Amniotic epithelial cell (primary cell): ENCODE data around the gene PCGF5.
"Not testable (repeated sequence)": the region's sequence is repeated elsewhere in the genome, so short reads cannot be mapped to it uniquely, and the experiment has no call there.

Experiments used
- DNase-seq: peaks from one replicate; pipeline ENCODE4 v3.0.0-alpha.2; 2010; ENCODE audit warnings: low read depth

The PCGF5 gene

DNA sequence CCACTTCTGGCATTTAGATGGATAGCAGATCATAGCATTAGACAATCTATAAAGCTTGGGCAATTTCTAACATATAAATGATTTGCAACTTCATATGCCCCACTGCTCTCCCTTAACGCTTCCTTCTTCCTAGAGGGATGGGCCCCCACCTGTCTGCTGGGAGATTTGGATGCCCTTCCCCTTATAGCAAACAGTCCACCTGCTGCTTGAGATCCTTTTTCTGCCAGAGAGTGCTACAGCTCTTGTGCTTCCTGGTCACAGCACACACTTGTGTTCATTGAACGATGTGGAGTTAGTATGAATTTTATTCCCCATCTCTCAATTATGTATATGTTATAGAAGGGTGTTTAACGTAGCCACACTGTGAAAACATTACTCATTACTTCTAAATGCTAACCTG, 10.4 kb upstream of the PCGF5 start:
- DNase-seq = no peak

DNA sequence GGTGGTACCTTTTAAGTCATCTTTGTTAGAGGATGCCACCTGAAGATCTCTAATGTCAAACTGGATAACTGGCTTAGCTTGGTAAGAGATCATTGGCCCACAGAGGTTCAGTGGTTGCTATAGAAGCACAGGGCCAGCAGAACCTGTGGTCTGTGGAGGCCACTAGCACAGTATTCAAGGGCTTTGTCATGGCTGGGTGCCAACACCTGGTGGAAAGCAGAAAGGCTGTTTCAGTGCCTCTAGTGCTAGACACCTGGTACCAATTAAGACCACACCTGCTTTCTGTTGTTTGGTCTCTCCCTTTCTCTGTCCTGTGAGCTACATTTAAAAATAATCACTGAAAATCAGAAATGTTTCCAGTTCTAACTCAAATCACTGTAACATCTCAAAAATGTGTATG, 10.0 kb upstream of the PCGF5 start:
- DNase-seq = no peak

DNA sequence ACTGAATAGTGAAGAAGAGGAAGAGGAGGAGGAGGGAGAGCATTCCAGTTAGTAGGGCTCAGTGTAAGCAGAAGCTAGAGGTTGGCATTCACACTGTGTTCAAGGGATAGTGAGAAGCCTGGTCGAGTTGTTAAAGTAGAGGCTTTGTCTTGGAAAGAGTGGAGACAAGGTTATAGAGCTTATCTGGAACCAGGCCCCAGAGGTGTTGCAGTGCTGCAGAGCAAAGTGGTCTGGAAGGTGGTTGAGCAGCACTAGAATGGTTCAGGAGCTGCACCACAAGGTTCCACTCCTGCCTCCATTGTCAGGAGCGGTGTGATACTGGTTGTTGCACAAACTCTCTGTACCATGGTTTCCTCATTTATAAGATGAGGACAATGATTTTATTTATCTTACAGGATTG, 8.8 kb upstream of the PCGF5 start:
- DNase-seq = no peak

DNA sequence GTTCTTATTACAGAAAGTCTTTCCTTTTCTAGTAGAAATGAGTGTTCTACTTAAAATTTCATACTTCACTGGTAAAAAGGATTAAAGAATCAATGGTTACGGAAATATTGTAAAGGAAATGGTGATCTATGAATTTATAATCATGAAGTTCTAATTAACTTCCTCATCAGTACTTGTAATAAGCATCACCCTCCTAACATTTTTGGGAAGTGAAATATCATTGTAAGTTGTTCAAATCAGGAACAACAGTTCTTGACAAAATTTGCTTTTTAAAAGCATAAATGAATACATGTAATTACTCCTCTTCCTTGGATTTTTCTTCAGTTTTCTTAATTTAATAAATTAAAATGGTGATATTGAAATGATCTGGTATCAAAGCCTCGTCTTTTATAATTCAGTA, 5.6 kb upstream of the PCGF5 start:
- DNase-seq = no peak

DNA sequence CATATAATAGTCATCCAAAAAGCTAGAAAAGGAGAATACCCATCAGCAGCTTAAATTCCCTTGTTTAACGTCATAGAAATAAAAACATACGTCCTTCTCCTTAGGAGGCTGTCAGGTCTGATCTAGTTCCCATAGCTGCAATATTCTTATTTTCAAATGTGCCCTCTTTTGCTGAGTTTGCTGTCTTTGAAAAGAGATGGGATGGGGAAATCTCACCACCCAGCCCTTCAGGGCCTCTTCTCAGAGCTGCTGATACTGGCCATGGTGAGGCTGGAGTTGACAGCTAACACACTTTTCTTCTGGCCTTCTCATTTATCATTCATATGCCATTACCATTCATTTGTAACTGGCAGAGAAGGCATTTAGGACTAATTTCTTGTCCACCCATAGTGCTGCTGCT, 5.1 kb upstream of the PCGF5 start:
- no peak for DNase-seq

DNA sequence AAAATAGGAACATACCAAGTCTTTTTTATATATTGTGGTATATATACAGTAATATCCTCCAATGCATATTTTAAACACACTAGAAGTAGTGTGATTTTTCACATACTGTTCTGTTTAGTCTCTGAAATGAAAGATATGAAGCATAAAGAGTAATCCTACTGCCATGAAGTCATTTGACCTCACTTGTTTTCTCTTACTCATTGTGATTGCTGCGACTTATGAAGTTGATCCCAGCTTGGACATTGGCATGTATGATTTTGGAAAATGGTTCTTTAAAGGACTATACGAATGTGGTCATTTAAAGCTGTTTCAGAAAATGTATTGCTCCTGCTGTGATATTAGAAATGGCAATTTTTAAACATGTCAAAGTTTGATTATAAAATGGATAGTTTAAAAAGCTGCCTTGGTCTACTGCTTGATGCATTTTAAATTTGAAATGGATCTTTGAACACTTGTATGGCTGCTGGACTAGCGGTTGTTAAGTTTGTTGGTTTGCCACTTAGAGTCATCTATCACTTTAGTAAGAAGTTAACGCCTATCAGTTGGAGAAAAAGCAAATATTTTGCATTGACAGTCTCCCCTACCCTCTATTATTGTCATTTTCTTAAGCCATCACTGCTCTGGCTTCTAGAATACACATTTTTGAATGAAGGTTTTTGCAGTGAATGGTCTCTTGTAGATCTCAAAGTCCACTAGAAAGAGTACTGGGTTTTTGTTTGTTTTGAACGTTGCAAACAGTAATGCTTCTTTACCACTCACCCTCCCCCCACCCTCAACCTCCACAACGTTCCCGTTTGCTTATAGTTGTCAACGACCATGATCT, 881 bp upstream of the PCGF5 start:
- DNase-seq = peak; percentile 48

DNA sequence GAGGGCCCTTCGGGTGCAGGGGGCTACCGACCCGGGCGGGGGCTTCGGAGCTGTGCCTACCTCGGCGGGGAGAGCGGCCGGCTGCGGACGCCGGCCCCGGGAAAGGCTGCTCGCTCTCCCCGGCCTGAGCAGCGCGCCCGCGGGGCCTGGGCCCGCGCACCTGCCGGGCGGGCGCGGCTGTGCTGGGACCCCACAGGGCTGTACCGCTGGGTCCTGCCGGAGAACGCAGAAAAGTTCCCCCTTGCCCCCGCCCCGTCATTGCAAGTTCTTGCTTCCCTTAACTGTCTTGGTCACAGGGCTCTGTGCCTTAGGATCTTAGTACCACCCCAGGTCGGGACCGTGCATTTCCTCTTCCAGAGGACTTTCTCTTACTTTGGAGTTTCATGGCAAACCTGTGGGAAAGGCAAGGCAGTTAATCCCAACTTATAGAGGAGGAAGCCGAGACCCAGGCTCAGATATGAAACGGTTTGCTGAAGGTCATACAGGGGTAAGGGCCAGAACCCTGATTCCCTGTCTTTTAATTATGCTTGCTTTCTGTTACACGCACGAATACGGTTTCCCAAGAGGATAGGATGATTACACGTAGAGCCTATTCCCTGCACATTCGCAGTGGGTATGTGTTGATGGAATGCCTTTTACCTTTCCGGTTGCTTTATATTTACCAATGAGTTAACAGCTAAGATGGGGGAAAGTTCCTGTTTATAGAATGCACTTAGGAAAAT, 652 bp downstream of the PCGF5 start:
- peak; percentile 41 for DNase-seq

DNA sequence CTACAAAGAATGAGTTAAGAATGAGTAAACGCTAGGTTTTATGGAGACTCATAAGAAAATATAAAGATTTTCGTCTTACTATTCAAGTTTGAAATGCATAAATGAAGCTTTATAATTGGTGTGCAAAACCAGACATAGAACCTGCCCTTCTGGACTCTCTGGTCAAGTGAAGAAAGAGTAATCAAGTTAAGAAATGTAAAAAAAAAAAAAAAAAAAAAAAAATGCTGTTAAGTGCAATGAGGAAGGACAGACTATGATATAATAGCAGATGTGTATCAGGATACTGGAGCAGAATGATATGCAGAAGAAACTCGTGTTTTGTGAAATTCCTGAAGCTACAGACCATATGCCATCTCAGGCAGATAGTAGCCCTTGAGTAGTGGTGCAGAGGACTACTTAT, 5.6 kb downstream of the PCGF5 start:
- no peak for DNase-seq

DNA sequence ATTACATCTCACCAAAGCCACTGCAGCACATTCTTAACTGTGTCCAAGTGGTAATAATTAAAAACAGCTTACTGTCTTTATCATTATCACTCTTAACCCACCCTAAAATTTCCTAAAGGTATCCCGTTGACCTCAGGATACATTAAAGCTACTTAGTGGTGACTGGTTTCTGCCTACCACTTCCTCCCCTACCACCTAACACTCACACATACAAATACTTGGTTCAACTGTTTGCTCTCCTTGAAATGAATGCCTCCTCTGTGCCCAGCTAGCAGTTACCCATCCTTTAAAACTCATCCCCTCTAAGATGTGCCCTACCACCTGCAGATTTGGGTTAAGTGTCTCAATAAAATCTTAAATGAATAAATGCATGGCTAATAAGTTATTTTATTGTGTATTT, 7.1 kb downstream of the PCGF5 start:
- DNase-seq = no peak

DNA sequence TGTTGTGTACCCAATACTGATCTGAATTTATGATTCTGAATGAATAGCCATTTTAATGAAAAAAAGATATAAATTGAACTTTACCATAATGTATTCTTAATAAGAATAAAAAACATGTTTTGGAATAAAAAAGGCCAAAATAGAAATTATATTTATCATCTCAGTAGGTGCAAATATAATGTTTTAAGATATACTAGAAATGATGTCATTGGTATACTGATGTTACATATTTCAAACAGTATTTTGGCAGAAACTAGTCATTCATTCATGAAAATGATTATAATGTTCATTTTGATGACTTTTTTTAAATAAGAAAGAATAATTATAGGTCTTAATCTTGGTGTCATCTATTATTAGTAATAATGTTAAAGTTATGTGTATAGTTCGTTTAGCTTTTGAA, 9.2 kb downstream of the PCGF5 start:
- no peak for DNase-seq

DNA sequence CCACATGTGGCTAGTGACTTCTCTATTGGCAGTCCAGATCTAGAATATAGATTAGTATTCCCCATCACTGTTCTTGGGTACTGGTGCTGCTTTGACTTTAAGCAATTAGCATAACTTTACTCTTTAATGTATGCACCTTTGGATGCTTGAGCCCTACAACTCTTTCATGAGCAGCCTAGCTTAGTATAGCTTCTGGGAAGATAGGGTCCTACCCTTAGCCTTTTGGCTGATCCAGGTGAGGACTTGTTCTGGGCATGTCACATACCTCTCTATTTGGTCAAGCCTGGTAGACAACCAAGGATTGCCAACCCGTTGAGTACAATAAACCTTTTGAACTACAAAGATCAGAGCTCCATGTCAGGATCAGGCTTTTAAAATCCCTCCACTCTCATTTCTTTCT, 17.7 kb downstream of the PCGF5 start:
- no peak for DNase-seq

DNA sequence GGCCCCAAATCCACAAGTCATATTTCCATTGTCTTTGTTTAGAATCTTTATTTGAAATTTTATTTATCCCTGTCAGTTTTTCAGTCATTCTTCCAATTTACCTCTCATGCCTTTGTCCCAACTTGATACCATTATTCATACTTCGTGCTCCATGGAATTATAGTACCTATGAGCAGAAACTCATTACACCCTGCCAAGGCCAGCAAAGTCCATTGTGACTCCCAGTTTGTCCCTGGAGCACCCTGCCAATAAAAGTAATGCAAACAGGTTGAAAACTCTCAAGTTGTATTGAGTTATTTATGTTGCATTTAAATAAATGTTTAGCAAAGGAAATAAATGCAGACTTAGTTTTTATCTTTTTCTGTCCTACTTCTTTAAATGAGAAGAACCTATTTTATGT, 19.3 kb downstream of the PCGF5 start:
- no peak for DNase-seq

DNA sequence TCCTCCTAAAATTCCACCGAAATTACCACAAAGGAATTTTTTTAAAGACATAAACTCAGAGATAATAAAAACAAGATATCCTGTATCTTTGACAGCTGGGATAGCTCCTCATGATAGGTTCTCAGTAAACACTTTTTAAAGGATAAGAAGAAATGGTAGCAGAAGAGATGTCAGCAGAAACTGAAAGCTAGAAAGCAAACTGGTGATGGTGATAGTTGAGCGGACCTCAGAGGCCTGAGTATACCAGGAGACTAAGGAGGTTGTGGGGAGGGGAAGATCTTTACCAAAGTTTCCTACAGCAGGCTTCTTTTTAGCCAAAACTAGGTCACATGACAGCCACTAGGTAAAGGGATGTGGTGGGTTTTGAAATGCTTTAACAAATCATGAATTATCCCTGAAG, 22.5 kb downstream of the PCGF5 start:
- DNase-seq = no peak

DNA sequence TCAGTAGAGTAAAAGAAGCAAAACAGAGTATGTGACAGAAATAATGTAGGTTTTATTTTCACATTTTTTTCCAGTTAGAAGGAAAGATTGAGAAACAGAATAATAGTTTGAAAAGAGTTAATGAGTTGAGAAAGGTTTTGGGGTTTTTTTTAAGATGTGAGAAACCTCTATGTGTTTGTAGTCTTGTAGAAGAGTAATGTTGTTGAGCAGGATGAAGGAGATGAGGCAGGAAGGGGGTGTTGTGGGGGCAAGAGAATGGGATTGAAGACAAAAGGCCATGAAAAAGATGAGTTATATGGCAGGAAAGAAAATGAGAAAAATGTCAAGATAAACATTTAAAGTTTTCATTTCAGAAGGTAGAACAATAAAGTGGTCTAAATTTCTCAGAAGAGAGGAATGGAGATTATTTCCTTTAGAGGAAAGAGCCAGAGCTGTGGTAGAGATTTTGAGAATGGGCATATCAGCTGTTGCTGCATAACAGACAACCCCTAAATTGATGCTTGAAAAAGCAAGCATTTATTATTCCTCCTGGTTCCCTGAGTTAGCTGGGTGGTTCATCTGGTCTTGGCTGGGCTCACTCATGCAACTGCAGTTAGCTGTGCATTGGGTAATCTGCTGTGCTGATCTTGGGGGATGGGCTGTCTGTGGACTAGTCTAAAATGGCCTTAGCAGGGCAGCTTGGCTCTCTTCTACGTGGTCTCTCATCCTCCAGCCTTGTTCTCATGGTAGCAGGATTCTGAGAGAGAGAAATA, 27.1 kb downstream of the PCGF5 start:
- DNase-seq = peak; percentile 37

DNA sequence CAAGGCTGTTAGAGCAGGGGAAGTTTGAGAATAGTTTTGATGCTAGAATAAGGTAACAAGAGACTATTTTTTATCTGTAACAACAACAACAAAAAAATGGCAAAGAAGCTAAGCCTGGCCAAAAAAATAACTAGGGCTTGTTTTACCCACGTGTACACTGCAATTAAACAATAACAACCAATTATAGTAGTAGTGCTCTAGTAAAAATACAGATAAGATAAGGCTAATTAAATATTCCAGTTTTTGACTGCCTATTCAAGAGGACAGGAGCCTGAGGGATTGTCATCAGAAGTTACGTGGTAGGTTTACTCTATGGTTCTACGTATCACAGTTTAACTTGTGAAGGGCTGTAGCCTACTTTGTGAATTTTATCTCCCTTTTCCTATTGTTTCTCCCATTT, 29.2 kb downstream of the PCGF5 start:
- no peak for DNase-seq

DNA sequence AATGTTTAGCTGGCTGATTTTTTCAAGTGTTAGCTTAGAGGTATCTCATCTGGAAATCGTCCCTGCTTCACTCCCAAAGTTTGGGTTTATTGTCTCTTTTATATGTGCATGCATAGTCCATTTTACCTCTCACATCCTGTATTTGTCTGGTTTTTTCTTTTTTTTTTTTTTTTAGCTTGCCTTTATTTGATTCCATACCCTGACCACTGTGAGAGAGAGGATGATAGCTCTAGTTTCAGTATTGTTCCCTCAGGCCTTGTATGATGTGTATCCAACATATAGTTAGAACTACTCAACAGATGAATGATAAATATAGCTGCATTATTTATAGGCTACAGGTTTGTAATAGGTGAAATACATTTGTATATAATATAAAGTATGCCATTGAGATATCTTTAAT, 29.9 kb downstream of the PCGF5 start:
- DNase-seq = no peak

DNA sequence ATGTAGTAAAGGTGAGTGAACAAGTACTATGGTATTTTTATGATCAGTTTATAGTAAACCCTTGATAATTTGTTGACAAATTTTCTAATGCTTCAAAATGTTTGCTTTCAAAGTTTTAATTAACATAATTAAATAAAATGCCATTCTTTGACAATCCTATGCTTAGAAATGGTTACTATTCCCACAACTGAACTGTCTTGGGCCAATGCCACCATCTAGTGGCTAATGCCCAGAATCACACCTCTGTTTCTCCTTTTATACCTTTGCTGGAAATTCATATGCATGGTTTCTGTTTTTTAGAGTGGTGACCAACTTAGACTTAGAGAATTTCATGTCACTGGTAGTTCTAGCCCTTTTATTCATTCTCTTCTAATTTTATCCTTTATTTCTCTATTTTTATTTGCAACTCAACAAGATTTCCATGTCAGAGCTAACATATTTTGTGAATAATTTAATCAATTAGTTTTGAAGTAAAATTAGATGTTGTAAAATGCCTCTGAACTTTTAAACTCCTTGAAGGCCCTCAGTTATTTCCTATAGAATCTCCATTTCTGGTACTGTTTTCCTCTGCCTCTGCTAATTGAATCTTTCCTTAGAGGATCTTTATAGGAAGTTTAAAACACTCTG, 31.1 kb downstream of the PCGF5 start:
- DNase-seq = peak; percentile 46

DNA sequence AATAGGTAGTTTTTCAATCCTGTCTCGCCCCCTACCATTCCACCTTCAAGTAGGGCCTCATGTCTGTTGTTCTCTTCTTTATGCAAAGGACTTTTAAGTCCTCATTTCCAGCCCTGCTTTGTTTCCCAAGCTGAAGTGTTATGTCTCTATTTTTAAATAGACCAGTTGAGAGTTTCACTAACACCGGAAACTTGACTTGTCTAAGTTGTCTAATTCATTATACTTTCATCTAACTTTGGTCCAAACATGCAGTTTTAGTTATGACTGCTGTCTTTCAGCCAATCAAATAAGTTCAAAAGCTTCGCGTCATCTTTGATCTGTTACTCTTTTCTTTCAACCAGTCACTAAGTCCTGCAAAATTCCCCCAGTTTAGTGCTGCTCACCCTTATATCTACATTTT, 32.8 kb downstream of the PCGF5 start:
- no peak for DNase-seq

DNA sequence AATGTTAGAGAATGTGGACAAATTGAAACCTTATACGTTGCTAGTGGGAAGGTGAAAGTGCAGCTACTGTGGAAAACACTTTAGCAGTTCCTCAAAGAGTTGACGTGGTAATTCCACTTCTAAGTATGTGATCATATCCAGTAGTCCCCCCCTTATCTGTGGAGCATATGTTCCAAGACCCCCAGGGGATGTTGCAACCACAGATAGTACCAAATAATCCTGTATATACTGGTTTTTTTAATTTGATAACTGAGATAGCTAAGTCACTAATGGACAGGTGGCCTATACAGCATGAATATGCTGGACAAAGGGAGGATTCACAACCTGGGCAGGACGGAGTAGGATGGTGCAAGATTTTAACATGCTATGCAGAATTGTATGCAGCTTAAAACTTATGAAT, 36.8 kb downstream of the PCGF5 start:
- no peak for DNase-seq

DNA sequence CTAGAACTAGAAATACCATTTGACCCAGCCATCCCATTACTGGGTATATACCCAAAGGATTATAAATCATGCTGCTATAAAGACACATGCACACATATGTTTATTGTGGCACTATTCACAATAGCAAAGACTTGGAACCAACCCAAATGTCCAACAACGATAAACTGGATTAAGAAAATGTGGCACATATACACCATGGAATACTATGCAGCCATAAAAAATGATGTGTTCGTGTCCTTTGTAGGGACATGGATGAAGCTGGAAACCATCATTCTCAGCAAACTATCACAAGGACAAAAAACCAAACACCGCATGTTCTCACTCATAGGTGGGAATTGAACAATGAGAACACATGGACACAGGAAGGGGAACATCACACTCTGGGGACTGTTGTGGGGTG, 40.0 kb downstream of the PCGF5 start:
- DNase-seq = not testable (repeated sequence)

DNA sequence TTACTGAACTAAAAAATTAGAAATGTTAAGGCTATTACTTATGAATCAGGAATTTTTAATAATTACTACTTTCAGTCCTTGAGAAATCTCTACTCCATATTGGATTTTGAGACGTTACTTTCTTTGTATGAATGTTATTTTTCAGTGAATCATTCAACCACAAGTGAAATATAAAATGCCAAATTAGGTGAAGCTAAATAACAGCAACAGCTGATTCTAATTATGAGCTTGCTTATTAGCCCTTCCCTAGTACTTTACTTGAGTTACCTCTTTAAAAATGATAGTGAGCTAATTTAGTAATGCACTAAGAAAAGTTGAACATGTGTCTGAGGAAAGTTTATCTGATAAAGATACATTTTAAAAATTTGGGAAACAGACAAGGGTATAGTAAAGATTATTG, 51.4 kb downstream of the PCGF5 start:
- DNase-seq = no peak

DNA sequence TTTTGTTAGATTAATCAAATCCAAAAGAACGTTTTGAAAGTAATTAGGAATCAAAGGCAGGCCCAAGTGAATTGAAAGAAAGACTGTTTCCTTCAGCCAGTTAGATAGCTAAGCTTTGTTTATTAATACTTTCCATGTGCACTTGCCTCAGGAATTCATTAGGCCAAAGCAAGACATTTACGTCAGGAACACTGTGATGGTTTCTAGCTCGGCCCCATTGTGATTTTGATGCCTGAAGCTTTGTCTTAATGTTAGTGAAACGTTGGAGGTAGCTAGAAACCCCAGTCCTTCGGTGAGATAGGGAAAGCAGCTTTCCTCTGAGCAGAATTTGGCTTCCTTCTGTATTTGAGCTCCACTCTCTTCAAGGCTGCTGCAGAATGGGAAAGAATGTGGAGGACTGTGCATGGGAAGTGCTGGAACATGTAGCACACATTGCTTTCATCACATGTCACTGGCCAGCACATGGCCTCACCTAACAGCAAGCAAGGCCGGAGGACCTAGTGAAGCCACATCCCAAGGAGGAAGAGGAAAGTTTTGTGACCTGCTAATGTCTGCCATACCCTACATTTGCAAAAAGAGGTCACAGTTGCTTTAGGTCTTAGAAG, 64.1 kb downstream of the PCGF5 start:
- DNase-seq = no peak
